OCI-LY7 (cell line): ENCODE results near the gene RNF5.

Experiments
- CTCF ChIP-seq: fragments of 200-600 bp; sonication (generic); conservative IDR thresholded peaks from 2 replicates; pipeline ENCODE4 v1.5.1; 2014; ENCODE audit warnings: mild to moderate bottlenecking, antibody characterized with exemption, low read length, moderate library complexity, mixed read lengths
- EZH2phosphoT487 ChIP-seq: fragments of 200-600 bp; sonication (generic); IDR thresholded peaks from 2 replicates; pipeline ENCODE4 v1.6.1; 2018; ENCODE audit warnings: low read depth, borderline replicate concordance, mild to moderate bottlenecking, mixed run types, antibody characterized with exemption, low read length, moderate library complexity, mixed read lengths

GRCh38 chr6:32192608-32193039, 14.4 kb downstream of the RNF5 start, which contains the start of gene GPSM3:
- TF ChIP-seq CTCF (no peak), EZH2phosphoT487 (no peak)
